OCI-LY1 (cell line): ENCODE results near the gene COMP.

Source experiments
- H2AFZ ChIP-seq: fragments of 200-600 bp; sonication (generic), shearing (Covaris generic); 2 replicates; pipeline ENCODE4 v1.6.0; 2014; ENCODE audit warnings: antibody characterized with exemption, mild to moderate bottlenecking, low read length
- H3F3A ChIP-seq: fragments of 200-600 bp; sonication (generic), shearing (Covaris generic); 2 replicates; pipeline ENCODE4 v1.6.0; 2014; ENCODE audit warnings: mild to moderate bottlenecking, antibody characterized with exemption, low read length, moderate library complexity; ENCODE audit not compliant: insufficient read depth
- H3K27ac ChIP-seq: fragments of 200-600 bp; sonication (generic); 2 replicates; pipeline ENCODE4 v1.5.1; 2014; ENCODE audit warnings: low read length, mixed run types, mild to moderate bottlenecking, low read depth; ENCODE audit not compliant: poor library complexity, severe bottlenecking
- H3K27me3 ChIP-seq: fragments of 200-600 bp; sonication (generic); 2 replicates; pipeline ENCODE4 v1.6.0; 2014; ENCODE audit warnings: antibody characterized with exemption, mild to moderate bottlenecking, low read length, moderate library complexity; ENCODE audit not compliant: insufficient read depth
- H3K36me3 ChIP-seq: fragments of 200-600 bp; sonication (generic); 2 replicates; pipeline ENCODE4 v1.6.1; 2014; ENCODE audit warnings: mild to moderate bottlenecking, antibody characterized with exemption, low read length, moderate library complexity, mixed read lengths; ENCODE audit not compliant: insufficient read depth
- H3K4me1 ChIP-seq: fragments of 200-600 bp; sonication (generic); 2 replicates; pipeline ENCODE4 v1.5.1; 2014; ENCODE audit warnings: mild to moderate bottlenecking, low read length, moderate library complexity; ENCODE audit not compliant: insufficient read depth, severe bottlenecking
- H3K4me2 ChIP-seq: fragments of 200-600 bp; sonication (generic), shearing (Covaris generic); 2 replicates; pipeline ENCODE4 v1.6.1; 2014; ENCODE audit warnings: low read length
- H3K4me3 ChIP-seq: fragments of 200-600 bp; sonication (generic); 2 replicates; pipeline ENCODE4 v1.5.1; 2014; ENCODE audit warnings: low read length, low read depth, mild to moderate bottlenecking, mixed read lengths; ENCODE audit not compliant: poor library complexity, severe bottlenecking
- H3K79me2 ChIP-seq: fragments of 200-600 bp; shearing (Covaris generic); 2 replicates; pipeline ENCODE4 v1.6.1; 2016; ENCODE audit warnings: mixed run types, low read length, mixed read lengths; ENCODE audit not compliant: insufficient read depth
- H3K9ac ChIP-seq: fragments of 200-600 bp; sonication (generic), shearing (Covaris generic); 2 replicates; pipeline ENCODE4 v1.6.1; 2014; ENCODE audit warnings: mild to moderate bottlenecking, low read length, mixed read lengths
- H3K9me2 ChIP-seq: fragments of 200-600 bp; sonication (generic), shearing (Covaris generic); 2 replicates; pipeline ENCODE4 v1.6.1; 2014; ENCODE audit warnings: low read depth, mild to moderate bottlenecking, low read length, mixed read lengths
- H3K9me3 ChIP-seq: fragments of 200-600 bp; shearing (Covaris generic); 2 replicates; pipeline ENCODE4 v1.6.1; 2014; ENCODE audit warnings: low read length, mixed read lengths
- H4K20me1 ChIP-seq: fragments of 200-600 bp; sonication (generic), shearing (Covaris generic); 2 replicates; pipeline ENCODE4 v1.6.0; 2016; ENCODE audit warnings: mild to moderate bottlenecking, low read length; ENCODE audit not compliant: insufficient read depth
- EZH2 ChIP-seq: fragments of 200-600 bp; sonication (generic), shearing (Covaris generic); IDR thresholded peaks from 2 replicates; pipeline ENCODE4 v1.8.0; 2017; ENCODE audit warnings: borderline replicate concordance, mixed run types, mild to moderate bottlenecking, antibody characterized with exemption, low read length, moderate library complexity, mixed read lengths
- TF ChIP-seq, protein P1 (sequence below): fragments of 200-600 bp; sonication (generic), shearing (Covaris generic); IDR thresholded peaks from 2 replicates; pipeline ENCODE4 v1.5.1; 2017; ENCODE audit warnings: mild to moderate bottlenecking, antibody characterized with exemption, low read length, moderate library complexity, mixed read lengths

COMP gene

DNA sequence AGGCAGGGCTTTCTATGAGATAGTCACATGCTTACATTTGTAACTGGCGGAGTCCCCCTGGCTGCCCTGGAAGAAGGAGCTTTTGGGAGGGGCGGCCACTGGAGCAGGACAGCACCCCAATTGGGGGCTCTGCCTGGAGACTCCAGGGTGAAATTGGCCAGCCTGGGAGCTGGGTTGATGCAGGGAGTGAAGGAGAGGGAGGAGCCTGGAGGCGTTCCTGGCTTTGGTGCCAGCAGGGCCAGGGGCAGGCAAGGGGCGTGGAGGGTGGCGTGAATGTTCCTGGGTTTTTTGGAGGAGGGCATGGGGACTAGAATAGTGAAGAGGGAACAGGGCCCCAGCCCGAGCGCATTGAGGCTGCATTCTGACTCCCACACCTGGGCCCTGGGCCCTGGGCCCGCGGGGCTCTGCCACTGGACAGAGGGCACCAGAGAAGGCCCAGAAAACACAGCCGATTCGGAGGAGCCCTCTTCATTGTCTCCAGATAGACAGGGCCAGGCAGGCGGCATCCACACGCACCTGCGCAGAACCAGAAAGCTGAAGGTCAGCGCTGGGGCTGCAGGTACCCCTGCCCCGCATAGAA, 29.5 kb downstream of the COMP start:
- H3K27me3 ChIP-seq: peaks cover 12% of the 10 kb centered on the region; the same call in 1 of the 2 replicates
- no peak overlapping the region for H3K9ac ChIP-seq
- no peak overlapping the region for H3K4me2 ChIP-seq
- no peak for TF ChIP-seq EZH2
- TF ChIP-seq, protein P1, sequence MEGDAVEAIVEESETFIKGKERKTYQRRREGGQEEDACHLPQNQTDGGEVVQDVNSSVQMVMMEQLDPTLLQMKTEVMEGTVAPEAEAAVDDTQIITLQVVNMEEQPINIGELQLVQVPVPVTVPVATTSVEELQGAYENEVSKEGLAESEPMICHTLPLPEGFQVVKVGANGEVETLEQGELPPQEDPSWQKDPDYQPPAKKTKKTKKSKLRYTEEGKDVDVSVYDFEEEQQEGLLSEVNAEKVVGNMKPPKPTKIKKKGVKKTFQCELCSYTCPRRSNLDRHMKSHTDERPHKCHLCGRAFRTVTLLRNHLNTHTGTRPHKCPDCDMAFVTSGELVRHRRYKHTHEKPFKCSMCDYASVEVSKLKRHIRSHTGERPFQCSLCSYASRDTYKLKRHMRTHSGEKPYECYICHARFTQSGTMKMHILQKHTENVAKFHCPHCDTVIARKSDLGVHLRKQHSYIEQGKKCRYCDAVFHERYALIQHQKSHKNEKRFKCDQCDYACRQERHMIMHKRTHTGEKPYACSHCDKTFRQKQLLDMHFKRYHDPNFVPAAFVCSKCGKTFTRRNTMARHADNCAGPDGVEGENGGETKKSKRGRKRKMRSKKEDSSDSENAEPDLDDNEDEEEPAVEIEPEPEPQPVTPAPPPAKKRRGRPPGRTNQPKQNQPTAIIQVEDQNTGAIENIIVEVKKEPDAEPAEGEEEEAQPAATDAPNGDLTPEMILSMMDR: no peak
- H3K4me1 ChIP-seq: no peaks in the 10 kb centered on the region
- no peaks in the 10 kb centered on the region for H3K9me2 ChIP-seq
- no peaks in the 10 kb centered on the region for H3F3A ChIP-seq
- no peaks in the 10 kb centered on the region for H3K79me2 ChIP-seq
- no peak overlapping the region for H3K4me3 ChIP-seq
- H3K27ac ChIP-seq: no peak overlapping the region
- no peaks in the 10 kb centered on the region for H3K9me3 ChIP-seq
- no peaks in the 10 kb centered on the region for H4K20me1 ChIP-seq
- H2AFZ ChIP-seq: no peak overlapping the region
- no peaks in the 10 kb centered on the region for H3K36me3 ChIP-seq

- H2AFZ ChIP-seq: no peak overlapping the region
- no peaks in the 10 kb centered on the region for H3F3A ChIP-seq
- H3K4me3 ChIP-seq: no peak overlapping the region
- no peak overlapping the region for H3K4me2 ChIP-seq
- H3K79me2 ChIP-seq: no peaks in the 10 kb centered on the region
- no peaks in the 10 kb centered on the region for H3K4me1 ChIP-seq
- no peak overlapping the region for H3K9ac ChIP-seq
- no peaks in the 10 kb centered on the region for H3K9me3 ChIP-seq
- H3K27ac ChIP-seq: no peak overlapping the region
- peaks cover 12% of the 10 kb centered on the region; the same call in 1 of the 2 replicates for H3K27me3 ChIP-seq
- TF ChIP-seq, protein P1: no peak
- TF ChIP-seq EZH2: no peak
- no peaks in the 10 kb centered on the region for H3K36me3 ChIP-seq
- no peaks in the 10 kb centered on the region for H4K20me1 ChIP-seq
- no peaks in the 10 kb centered on the region for H3K9me2 ChIP-seq
Observed at GRCh38 chr19:18760440-18761383, 30.4 kb downstream of the COMP start.

DNA sequence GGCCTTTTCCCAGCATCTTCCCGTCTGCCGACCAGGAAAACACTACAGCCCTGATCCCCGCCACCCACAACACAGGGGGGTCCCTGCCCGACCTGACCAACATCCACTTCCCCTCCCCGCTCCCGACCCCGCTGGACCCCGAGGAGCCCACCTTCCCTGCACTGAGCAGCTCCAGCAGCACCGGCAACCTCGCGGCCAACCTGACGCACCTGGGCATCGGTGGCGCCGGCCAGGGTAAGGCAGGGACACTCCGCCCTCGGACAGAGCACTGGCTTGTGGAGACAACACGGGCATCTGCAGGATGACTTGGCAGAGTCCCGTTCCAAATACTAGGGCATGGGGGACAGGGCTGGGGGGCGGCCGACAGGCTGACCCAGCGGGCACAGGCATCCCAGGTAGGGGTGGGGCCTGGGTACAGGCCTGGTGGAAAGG, 31.1 kb downstream of the COMP start:
- Histone ChIP-seq H3K4me1 (no peaks in the 10 kb centered on the region), H3K4me3 (no peak overlapping the region), H3K9me2 (no peaks in the 10 kb centered on the region), H3K27ac (no peak overlapping the region), H3K79me2 (no peaks in the 10 kb centered on the region), H2AFZ (no peak overlapping the region), H3K4me2 (no peak overlapping the region), H3K9ac (no peak overlapping the region), H3K9me3 (no peaks in the 10 kb centered on the region), H3F3A (no peaks in the 10 kb centered on the region), H3K27me3 (peaks cover 8% of the 10 kb centered on the region; the same call in 1 of the 2 replicates), H3K36me3 (no peaks in the 10 kb centered on the region), H4K20me1 (no peaks in the 10 kb centered on the region)
- no peak for TF ChIP-seq EZH2
- TF ChIP-seq, protein P1: no peak
